Ishikawa (cell line): ENCODE results near the gene WNT7B.
A peak's percentile ranks its signal among the peaks of the same experiment; 100 is the strongest.

Experiments
- CEBPB ChIP-seq: IDR thresholded peaks from 2 replicates; pipeline ENCODE4 v1.6.1; 2012
- CREB1 ChIP-seq: IDR thresholded peaks from 2 replicates; pipeline ENCODE4 v1.6.1; 2012; ENCODE audit warnings: low read depth
- EGR1 ChIP-seq: IDR thresholded peaks from 2 replicates; pipeline ENCODE4 v1.6.1; 2012
- EP300 ChIP-seq: IDR thresholded peaks from 2 replicates; pipeline ENCODE4 v1.6.1; 2012; ENCODE audit warnings: borderline replicate concordance
- FOXM1 ChIP-seq: IDR thresholded peaks from 2 replicates; pipeline ENCODE4 v1.6.1; 2012; ENCODE audit warnings: low read depth, borderline replicate concordance
- NFIC ChIP-seq: IDR thresholded peaks from 2 replicates; pipeline ENCODE4 v1.6.1; 2012
- RAD21 ChIP-seq: IDR thresholded peaks from 2 replicates; pipeline ENCODE4 v1.6.1; 2012; ENCODE audit warnings: low read depth
- TAF1 ChIP-seq: IDR thresholded peaks from 2 replicates; pipeline ENCODE4 v1.6.1; 2012; ENCODE audit warnings: low read depth, mild to moderate bottlenecking
- TCF12 ChIP-seq: IDR thresholded peaks from 2 replicates; pipeline ENCODE4 v1.6.1; 2012; ENCODE audit warnings: low read depth
- TEAD4 ChIP-seq: IDR thresholded peaks from 2 replicates; pipeline ENCODE4 v1.6.1; 2012
- YY1 ChIP-seq: IDR thresholded peaks from 2 replicates; pipeline ENCODE4 v1.6.1; 2012; ENCODE audit warnings: low read depth
- ZBTB7A ChIP-seq: IDR thresholded peaks from 2 replicates; pipeline ENCODE4 v1.6.1; 2012; ENCODE audit warnings: low read depth
- TF ChIP-seq, protein P1 (sequence below): IDR thresholded peaks from 2 replicates; pipeline ENCODE4 v1.6.1; 2012
- TF ChIP-seq, protein P2 (sequence below): IDR thresholded peaks from 2 replicates; pipeline ENCODE4 v1.6.1; 2012; ENCODE audit warnings: low read depth, mild to moderate bottlenecking
- TF ChIP-seq, protein P3 (sequence below): IDR thresholded peaks from 2 replicates; pipeline ENCODE4 v1.6.1; 2012

WNT7B gene

DNA sequence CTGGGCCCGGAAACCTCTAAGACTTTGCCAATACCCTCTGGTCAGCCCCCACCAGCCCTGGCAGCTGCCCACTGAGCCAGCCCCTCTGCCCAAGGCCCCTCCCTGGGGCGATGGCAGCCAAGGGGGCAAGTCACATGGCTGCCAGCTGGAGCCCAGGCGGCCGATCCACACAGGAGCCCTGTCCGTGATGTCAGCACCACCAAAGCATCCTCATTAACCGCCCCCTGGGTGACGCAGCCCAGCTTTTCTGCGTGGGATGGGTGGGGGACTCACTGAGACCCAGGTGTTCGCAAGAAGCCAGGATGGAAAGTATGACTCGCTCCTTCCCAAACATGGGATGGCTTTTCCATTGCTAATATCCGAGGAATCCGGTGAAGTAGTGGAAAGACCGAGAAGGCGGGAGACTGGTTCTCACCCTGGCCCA, 46.6 kb upstream of the WNT7B start:
- TF ChIP-seq EGR1: no peak
- TF ChIP-seq YY1: no peak
- TF ChIP-seq TAF1: no peak
- peak; percentile 44; the same call in 1 of the 2 replicates for TF ChIP-seq TCF12
- TF ChIP-seq FOXM1: no peak
- TF ChIP-seq TEAD4: no peak
- TF ChIP-seq, protein P1, sequence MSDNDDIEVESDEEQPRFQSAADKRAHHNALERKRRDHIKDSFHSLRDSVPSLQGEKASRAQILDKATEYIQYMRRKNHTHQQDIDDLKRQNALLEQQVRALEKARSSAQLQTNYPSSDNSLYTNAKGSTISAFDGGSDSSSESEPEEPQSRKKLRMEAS: no peak
- peak; percentile 55; the same call in 1 of the 2 replicates for TF ChIP-seq EP300
- TF ChIP-seq, protein P2, sequence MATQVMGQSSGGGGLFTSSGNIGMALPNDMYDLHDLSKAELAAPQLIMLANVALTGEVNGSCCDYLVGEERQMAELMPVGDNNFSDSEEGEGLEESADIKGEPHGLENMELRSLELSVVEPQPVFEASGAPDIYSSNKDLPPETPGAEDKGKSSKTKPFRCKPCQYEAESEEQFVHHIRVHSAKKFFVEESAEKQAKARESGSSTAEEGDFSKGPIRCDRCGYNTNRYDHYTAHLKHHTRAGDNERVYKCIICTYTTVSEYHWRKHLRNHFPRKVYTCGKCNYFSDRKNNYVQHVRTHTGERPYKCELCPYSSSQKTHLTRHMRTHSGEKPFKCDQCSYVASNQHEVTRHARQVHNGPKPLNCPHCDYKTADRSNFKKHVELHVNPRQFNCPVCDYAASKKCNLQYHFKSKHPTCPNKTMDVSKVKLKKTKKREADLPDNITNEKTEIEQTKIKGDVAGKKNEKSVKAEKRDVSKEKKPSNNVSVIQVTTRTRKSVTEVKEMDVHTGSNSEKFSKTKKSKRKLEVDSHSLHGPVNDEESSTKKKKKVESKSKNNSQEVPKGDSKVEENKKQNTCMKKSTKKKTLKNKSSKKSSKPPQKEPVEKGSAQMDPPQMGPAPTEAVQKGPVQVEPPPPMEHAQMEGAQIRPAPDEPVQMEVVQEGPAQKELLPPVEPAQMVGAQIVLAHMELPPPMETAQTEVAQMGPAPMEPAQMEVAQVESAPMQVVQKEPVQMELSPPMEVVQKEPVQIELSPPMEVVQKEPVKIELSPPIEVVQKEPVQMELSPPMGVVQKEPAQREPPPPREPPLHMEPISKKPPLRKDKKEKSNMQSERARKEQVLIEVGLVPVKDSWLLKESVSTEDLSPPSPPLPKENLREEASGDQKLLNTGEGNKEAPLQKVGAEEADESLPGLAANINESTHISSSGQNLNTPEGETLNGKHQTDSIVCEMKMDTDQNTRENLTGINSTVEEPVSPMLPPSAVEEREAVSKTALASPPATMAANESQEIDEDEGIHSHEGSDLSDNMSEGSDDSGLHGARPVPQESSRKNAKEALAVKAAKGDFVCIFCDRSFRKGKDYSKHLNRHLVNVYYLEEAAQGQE: no peak
- TF ChIP-seq ZBTB7A: no peak

- TF ChIP-seq ZBTB7A (no peak), EGR1 (no peak)
Measured at GRCh38 chr22:46022881-46023512, 46.0 kb upstream of the WNT7B start.

DNA sequence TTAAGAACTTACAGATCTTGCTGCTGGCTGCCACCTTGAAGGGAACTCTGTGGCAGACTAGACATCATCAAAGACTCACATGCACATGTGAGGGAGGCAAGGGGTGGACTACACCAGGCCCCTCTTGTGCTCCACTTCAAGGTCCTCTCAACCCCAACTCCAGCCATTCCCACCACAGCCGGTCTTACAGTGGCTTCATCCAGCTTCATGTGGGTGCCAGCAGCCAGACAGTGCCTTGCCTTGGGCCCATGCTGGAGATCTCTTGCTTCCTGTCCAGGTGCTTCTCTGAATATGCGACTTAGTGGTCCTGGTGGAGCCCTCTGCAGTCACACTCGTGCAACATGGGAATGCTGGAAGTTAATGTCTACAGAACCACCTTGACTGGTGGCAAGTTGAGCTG, 44.6 kb upstream of the WNT7B start:
- TF ChIP-seq YY1 (no peak), CREB1 (no peak), ZBTB7A (no peak), CEBPB (no peak), TEAD4 (no peak), NFIC (no peak), RAD21 (no peak), TAF1 (no peak), TCF12 (no peak), EP300 (no peak), FOXM1 (no peak), EGR1 (no peak)
- TF ChIP-seq, protein P3, sequence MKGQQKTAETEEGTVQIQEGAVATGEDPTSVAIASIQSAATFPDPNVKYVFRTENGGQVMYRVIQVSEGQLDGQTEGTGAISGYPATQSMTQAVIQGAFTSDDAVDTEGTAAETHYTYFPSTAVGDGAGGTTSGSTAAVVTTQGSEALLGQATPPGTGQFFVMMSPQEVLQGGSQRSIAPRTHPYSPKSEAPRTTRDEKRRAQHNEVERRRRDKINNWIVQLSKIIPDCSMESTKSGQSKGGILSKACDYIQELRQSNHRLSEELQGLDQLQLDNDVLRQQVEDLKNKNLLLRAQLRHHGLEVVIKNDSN: no peak
- TF ChIP-seq, protein P2: no peak
- TF ChIP-seq, protein P1: no peak

GRCh38 chr22:46019351-46019750, 42.4 kb upstream of the WNT7B start:
- no peak for TF ChIP-seq ZBTB7A
- TF ChIP-seq YY1: no peak
- no peak for TF ChIP-seq TEAD4
- TF ChIP-seq RAD21: no peak
- TF ChIP-seq, protein P1: no peak
- TF ChIP-seq CEBPB: no peak
- TF ChIP-seq EGR1: no peak
- TF ChIP-seq FOXM1: no peak
- TF ChIP-seq TAF1: no peak
- no peak for TF ChIP-seq CREB1
- TF ChIP-seq TCF12: no peak
- TF ChIP-seq, protein P3: no peak
- TF ChIP-seq, protein P2: no peak
- no peak for TF ChIP-seq EP300
- TF ChIP-seq NFIC: no peak
